ENCODE data around the gene PACSIN2.

GRCh38 chr22:42836026-42836425 lies 178.9 kb downstream of the PACSIN2 start:
- no peak for TF ChIP-seq CTCF (IDR thresholded peaks at IDR 0.05)
- TF ChIP-seq EP300 (IDR thresholded peaks at IDR 0.05): no peak
